Measurements from ENCODE around the gene GPR161. TPM values are rescaled to one million over a fixed set of nuclear protein-coding genes. Genes with fewer than 3 reads are reported as not detected.
"Not testable (repeated sequence)": the region's sequence is repeated elsewhere in the genome, so short reads cannot be mapped to it uniquely, and the experiment has no call there.

Gene GPR161
- total RNA-seq (2014; rRNA removed; shearing (Covaris generic)), result 5.4 and 6.3 TPM in 2 replicates

DNA sequence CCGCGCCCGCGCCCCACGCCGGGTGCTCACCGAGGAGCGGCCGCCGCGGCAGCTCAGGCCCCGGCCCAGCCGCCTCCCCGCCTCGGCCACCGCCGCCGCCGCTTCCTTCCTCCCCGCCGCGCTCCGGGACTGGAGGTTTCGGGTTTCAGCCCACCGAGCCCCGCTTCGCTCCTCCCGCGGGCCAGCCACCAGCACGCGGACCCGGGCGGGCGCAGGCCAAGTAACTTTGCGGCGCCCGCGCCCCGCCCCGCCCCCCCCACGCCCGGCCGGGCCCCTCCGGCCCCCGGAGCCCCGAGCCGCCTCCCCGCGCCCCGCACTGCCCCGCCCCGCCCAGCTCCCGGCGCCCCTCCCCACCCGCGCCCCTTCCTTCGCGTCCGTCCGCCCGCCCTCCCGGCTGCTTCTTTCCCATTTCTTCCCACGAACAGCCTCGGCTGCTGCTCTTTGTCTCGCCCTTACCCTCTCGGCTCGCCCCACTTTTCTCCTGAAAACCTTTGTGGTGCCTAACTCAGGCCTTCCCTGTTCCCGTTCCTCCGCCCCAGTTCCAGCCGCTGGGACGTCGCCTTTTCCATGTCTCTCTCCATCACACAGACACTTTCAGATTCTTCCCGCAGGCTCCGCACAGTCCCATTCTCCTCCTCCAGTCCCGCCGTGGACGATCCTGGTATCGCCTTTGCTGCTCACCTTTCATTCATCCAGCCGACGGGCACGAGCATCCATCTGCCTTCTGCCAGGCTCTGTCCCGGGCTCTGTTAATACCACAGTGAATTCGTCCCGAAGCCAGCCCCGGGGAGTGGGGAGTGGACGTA lies at the start of gene GPR161:
Gene GPR161 (minus strand): TSS at position 222 of the 806 bp plus-strand sequence. CDS start 32,080 bp downstream, outside the sequence.
- peak; percentile 52 for DNase-seq (ENCODE audit: low read depth)

DNA sequence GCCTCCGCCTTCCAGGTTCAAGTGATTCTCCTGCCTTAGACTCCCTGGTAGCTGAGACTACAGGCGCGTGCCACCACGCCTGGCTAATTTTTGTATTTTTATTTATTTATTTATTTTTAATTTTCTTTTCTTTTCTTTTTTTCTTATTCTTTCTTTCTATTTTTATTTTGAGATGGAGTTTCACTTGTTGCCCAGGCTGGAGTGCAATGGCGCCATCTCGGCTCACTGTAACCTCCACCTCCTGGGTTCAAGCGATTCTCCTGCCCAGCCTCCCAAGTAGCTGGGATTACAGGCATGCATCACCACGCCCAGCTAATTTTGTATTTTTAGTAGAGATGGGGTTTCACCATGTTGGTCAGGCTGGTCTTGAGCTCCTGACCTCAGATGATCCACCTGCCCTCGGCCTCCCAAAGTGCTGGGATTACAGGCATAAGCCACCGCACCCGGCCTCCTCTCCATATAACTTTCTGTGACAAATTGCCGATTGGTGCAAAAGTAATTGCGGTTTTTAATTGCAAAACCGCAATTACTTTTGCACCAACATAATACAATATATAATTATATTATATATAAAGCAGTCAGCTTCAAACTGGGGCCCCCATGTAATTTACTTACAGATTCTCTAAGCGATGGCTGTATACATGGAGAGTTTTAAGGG lies 44.5 kb upstream of the GPR161 start:
- not testable (repeated sequence) for DNase-seq (ENCODE audit: low read depth)

DNA sequence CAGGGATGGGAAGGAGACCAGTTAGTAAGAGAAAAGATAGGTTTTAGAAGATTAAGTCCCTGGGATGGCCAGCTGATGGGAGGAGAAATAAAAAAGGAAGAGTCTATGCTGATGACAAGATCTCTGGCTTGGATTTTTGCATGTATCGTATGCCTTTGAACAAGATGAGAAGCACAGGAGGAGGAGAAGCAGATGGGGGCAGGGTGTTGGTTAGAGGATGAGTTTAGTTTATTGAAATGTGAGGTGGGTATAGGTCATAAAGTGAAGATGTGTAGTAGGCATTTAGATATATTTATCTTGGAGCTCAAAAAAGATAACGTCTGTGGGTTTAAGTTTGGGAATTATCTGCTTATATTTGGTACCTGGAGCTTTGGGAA lies 43.4 kb upstream of the GPR161 start:
- DNase-seq (ENCODE audit: low read depth), result no peak

DNA sequence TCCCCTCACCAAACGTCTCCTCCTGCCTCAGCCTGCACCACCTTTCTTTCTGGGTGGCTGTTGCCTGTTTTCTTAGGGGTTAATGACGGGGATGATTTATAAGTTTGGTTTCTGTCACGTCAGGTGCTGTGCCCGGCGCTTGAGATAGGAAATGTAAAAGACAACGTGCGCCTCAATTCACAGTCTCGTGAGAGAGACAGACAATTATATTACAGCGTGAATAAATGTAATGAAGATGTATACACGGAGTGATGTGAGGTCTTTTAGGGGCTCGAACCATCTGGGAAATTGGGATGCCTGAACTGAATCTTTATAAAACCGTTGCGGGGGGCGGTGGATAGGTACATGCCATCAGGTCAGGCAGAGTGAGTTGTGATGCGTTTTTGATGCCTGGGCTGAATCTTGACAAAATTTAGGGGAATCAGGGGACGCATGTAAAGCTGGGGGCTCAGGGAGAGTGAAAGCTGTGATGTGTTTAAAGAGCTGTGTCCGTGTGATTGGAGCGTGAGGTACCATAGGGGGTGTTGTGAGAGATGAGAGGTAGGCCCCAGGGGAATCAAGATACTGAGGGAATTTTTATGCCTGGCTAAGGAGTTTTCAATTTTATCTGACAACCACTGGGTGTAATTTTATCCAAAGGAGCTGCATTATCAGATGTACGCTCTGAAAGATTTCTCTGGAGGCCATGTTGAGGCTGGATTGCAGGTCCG lies 42.9 kb upstream of the GPR161 start:
- DNase-seq (ENCODE audit: low read depth), result peak; percentile 32

- peak; percentile 98 for DNase-seq (ENCODE audit: low read depth)
Measured at GRCh38 chr1:168178638-168179437, 42.1 kb upstream of the GPR161 start, which contains the start of gene TIPRL. Gene TIPRL (plus strand): TSS chr1:168178962. CDS start chr1:168179078, 116 bp downstream.

- DNase-seq (ENCODE audit: low read depth), result no peak
Measured at GRCh38 chr1:168178227-168178637, 41.5 kb upstream of the GPR161 start.

- no peak for DNase-seq (ENCODE audit: low read depth)
Measured at GRCh38 chr1:168172250-168172915, 35.7 kb upstream of the GPR161 start.

DNA sequence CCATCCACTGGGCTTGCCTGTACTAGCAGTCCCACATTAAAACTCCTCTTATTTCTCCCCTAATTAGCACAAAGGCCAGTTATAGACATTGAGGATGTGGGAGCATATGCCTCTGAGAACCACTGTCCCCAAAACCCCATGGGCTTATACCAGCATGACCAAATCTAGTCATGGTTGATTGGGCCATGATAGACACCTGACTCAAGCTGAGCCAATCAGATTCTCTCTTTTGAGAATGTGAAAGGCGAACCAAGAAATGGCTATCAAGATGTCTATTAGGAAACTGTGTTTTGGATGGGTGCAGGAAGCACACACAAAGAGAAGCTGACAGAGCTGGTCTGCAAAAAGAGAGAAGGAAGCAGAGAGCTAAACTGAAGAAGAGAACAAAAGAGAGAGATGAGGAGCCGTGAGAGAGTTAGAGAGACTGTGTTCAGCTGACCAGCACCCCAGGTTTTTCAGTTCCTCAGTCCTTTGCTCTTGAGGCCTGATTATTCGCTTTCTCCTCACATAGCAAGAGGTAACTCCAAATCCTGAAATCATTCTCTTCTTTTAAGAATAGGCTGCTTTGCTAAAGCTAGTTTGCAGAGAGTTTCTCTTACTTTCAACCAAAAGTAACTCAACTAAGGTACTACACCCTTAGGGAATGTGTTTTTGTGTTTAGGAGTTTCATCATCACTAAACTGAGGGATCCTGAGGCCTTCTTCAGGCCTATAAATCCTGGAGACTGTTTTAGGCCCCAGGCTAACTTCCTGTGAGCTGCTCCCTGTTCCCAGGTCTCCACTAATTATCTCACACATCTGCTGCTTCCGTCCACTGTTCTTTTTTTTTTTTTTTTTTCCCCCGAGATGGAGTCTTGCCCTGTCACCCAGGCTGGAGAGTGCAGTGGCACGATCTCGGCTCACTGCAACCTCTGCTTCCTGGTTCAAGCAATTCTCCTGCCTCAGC lies 34.1 kb upstream of the GPR161 start:
- DNase-seq (ENCODE audit: low read depth), result peak; percentile 71

GRCh38 chr1:168167806-168168205 lies 31.1 kb upstream of the GPR161 start:
- DNase-seq (ENCODE audit: low read depth), result no peak

GRCh38 chr1:168164771-168165170 lies 28.0 kb upstream of the GPR161 start:
- DNase-seq (ENCODE audit: low read depth), result no peak

DNA sequence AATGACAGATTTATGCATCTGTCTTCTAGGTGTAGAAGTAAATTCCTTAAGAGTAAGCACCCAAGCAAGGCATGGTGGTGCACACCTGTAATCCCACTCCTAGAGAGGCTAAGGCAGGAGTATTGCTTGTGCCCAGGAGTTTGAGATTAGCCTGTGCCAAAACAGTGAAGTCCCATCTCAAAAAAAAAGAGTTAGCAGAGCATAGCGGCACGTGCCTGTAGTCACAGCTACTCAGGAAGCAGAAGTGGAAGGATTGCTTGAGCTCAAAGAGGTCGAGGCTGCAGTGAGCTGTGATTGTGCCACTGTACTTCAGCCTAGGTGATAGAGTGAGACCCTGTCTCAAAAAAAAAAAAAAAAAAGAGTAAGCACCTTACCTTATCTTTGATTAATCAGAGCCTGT lies 26.9 kb upstream of the GPR161 start:
- DNase-seq (ENCODE audit: low read depth), result no peak

DNA sequence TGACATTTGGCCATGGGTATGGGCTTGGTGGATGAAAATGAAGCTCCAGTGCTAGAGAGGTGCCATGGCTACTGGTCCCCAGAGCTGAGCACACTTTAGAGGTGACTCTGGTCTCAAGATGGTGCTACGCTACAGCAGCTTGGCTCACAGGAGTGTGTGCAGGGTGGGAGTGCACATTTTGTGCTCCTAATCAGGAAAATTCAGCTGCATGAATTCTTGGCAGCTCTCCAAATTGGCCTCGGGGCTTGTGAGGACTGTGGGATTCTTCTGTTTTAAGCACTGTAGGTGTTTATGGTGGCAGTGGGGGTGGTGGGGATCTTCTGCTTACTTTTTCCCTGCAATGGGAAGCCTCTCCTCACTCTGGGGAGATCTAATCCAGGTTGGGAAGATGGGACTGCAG lies 24.7 kb upstream of the GPR161 start:
- peak; percentile 47 for DNase-seq (ENCODE audit: low read depth)

GRCh38 chr1:168159979-168160378 lies 23.2 kb upstream of the GPR161 start:
- DNase-seq (ENCODE audit: low read depth), result no peak

DNA sequence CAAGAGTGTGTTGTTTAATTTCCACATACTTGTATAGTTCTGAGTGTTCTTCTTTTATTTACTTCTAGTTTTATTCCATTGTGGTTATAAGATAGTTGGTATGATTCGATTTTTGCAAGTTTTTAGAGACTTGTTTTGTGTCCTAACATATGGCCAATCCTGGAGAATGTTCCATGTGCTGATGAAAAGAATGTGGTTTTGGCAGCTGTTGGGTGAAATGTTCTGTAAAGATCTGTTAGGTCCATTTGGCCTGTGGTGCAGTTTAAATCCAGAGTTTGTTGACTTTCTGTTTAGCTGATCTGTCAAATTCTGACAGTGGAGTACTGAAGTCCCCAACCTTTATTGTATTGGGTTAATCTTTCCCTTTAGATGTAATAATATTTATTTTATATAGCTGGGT lies 22.5 kb upstream of the GPR161 start:
- DNase-seq (ENCODE audit: low read depth), result no peak

DNA sequence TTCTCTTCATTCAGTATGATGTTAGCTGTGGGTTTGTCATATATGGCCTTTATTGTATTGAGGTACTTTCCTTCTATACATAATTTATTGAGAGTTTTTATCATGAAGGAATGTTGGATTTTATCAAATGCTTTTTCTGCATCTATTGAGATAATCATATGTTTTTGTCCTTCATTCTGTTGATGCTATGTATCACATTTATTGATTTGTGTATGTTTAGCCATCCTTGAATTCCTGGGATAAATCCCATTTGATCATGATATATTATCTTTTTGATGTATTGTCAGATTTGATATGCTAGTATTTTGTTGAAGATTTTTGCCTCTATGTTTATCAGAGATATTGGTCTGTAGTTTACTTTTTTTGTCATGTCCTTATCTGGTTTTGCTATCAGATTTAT lies 20.9 kb upstream of the GPR161 start:
- DNase-seq (ENCODE audit: low read depth), result no peak

DNA sequence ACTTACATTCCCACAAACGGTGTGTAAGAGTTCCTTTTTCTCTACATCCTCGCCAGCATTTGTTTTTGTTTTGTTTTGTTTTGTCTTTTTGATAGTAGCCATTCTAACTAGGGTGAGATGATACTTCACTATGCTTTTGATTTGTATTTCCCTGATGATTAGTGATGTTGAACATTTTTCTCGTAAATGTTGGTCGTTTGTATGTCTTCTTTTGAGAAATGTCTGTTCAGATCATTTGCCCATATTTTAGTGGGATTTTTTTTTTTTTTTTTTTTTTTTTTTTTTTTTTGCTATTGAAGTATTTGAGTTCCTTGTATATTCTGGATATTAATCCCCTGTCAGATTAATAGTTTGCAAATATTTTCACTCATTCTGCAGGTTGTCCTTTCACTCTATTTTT lies 19.2 kb upstream of the GPR161 start:
- DNase-seq (ENCODE audit: low read depth), result no peak

- DNase-seq (ENCODE audit: low read depth), result peak; percentile 16
Measured at GRCh38 chr1:168154707-168155106, 18.0 kb upstream of the GPR161 start.

DNA sequence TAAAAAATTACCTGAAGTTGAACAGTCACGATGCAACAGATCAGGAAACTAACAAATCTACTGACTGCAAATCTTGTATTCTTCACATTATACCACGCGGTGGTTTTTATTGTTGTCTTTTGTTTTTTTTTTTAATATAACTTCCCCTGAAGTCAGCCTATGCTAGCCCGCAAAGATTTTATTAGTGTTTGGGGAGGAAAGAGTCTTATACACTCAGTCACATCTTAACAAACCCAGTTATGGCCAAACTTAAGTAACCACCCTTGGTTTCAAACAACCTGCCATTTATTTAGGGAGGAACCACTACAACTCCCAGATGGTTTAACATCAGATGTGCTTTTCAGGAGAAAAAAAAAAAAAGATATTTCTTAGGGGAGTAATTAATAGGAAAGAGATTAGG lies 15.2 kb upstream of the GPR161 start:
- DNase-seq (ENCODE audit: low read depth), result no peak

DNA sequence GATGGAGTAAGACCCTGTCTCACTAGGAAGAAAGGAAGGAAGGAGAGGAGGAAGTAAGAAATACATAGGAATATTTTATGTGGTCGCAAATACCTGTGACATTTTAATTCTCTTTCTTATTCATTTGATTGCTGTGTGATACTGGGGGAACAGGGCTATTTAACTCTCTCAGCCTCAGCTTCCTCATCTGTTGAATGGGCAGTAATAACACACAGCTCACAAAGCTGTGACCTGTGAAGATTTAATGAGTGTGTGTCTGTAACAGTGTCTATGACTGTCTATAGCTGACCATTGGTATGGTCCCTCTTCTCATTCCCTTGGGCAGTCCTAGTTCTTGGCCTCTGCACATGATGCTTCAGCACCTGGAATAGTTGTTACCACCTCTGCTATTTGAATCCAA lies 13.6 kb upstream of the GPR161 start:
- no peak for DNase-seq (ENCODE audit: low read depth)

DNA sequence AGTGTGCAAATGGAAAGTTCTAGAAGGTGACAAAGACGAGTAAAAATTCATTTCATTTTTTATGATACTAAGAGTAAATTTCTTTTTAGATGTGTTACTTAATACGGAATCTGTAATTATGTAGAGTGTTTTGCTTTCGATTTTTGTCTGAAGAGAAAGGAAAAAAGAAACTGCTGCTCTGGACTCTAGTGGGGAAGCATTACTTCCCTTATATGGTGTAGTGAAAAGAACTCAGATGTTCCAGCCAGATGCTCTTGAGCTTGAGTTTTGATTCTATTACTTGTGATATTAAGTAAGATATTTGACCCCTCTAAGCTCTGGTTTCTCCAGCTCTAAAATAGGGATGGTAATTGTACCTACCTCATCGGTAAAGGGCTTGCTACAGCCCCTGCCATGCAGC lies 12.2 kb upstream of the GPR161 start:
- peak; percentile 11 for DNase-seq (ENCODE audit: low read depth)
